CD4-positive, alpha-beta T cell treated with Interleukin-1 beta for 1 hour (primary cell): ENCODE data around the gene HES1.

Source experiments
- DNase-seq, 2 donors: peaks; one replicate each; pipeline ENCODE4 v3.0.0-alpha.2; 2020 to 2022

Gene HES1

DNA sequence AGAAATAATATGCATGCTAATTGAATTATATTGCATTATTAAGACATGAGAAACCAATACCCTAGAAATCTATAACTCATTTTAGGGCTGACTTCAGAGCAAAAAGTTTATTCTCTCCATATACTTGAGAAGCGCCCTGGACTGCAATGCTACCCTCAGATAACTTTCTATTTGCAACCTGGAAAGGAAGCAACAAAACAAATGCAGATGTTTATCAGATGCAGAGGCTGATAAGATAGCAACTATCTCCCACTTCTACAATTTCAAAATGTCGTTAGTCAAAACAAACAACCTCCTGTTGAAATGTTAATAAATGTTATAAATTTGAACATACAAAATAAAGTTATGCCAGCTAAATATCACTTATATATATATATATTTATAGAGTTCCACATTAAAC is 34.8 kb downstream of the HES1 start:
- DNase-seq: no peak

DNA sequence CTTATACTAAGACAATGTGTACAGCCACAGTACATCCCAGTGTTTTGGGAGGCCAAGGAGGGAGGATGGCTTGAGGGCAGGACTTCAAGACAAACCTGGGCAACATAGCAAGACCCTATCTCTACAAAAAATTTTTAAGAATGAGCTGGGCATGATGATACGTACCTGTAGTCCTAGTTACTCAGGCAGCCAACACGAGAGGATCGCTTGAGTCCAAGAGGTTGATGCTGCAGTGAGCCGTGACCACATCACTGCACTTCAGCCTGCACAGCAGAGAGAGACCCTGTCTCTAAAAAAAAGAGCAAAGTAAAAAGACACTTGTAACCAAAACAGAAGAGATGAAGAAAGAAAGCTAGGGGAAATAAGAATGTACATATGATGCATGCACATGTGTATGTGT is 38.5 kb downstream of the HES1 start:
- DNase-seq: no peak

DNA sequence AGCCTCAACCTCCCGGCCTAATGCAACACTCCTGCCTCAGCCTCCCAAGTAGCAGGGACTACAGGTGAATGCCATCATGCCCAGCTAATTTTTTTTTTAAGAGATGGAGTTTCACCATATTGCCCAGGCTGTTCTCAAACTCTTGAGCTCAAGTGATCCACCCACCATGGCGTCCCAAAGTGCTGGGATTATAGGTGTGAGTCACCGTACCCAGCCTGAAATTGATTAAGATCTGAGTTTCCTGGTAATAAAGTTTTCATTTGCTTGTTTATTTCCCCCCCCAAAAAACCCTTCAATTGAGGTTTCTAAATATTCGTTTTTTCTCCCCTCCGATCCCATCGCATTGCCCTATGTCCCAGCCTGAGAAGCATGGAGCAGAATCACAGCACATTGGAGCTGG is 39.0 kb downstream of the HES1 start:
- no peak for DNase-seq

- DNase-seq: no peak
Measured at GRCh38 chr3:194176274-194176991, 40.5 kb downstream of the HES1 start.

DNA sequence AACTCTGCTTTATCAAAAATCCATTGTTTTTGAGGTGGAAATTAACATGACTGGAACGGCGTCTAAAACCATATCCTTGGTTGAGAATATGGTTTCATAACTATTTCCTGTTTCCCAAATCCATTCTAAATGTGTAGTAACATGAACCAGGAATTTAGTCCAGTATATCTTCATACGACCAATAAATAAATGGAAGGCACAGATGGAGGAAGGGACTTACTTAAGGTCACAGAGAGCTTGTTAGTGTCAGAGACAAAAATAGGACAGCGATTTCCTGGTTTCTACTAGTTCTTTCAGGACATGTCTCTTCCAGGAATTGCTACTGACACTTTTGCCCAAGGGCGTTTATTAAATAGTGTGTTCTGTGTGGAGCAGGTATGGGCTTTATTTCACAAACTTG is 41.2 kb downstream of the HES1 start:
- DNase-seq: no peak

GRCh38 chr3:194178128-194178527 is 42.2 kb downstream of the HES1 start:
- DNase-seq: no peak

DNA sequence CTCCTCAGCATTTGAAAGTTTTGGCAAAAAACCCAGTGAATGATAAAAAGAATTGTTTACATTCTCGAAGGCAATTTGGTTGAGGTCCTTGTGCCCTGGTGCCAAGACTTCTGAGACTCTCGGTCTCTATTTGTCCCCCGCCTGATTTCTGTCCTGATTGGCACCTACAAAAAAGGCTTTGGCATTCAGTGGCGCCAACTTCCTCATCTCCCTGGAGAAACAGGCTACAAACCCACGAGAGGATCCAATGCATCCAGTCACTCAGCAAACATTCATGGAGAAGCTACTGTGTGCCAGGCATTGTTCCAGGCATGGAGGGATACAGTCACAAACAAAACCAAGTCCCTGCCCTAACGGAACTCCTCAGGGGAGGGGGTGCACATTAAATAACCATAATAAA is 42.7 kb downstream of the HES1 start:
- no peak for DNase-seq

GRCh38 chr3:194180570-194180969 is 44.6 kb downstream of the HES1 start:
- DNase-seq: no peak

GRCh38 chr3:194181612-194182529 is 45.9 kb downstream of the HES1 start:
- no peak for DNase-seq

GRCh38 chr3:194183271-194183670 is 47.3 kb downstream of the HES1 start:
- no peak for DNase-seq

DNA sequence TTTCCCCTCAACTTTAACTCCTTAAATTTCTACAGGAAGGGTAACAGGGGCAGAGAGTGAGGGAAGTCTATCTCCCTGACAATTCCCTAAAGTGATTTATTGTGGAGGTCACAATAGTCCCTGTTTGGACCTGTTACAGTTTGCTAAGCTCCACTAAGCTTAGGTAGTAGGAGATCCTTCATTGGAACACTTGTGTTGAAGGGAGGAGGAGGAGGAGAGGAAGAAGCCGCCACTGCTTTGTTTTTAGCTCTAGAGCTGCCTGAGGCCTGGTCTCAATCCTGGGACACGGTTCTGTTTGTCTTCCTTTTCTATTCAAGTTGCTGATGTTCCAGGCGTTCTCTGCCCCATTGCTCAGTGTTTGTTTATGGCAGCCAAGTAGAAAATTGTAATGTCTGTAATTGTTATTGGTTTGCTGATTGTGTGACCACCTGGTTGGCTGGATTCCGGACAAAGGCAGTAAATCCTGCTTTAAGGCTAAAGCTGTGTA is 48.4 kb downstream of the HES1 start:
- DNase-seq: no peak

GRCh38 chr3:194184801-194185200 is 48.9 kb downstream of the HES1 start:
- no peak for DNase-seq

DNA sequence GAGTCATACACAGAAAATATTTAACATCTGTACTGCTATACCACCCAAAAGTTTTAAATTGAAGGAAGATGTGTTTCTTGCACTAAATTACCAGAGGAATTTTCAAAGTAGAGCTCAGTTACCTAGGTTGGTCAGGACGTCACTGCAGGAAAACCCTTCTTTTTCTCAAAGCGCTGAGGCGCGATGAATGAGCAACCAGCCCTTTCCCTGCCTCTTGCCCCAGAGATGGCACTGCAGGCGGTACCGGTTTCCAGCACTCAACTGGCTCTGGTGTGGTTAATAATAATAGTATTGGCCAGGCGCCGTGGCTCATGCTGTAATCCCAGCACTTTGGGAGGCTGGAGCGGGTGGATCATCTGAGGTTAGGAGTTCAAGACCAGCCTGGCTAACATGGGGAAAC is 49.3 kb downstream of the HES1 start:
- DNase-seq: no peak

GRCh38 chr3:194187233-194187944 is 51.4 kb downstream of the HES1 start:
- DNase-seq: no peak
